Measurements from ENCODE around the gene FAM135A. TPM values are rescaled to one million over a fixed set of nuclear protein-coding genes. Genes with fewer than 3 reads are reported as not detected.

Gene FAM135A
- total RNA-seq, 2 donors from 2014 or later: 19.5 TPM

DNA sequence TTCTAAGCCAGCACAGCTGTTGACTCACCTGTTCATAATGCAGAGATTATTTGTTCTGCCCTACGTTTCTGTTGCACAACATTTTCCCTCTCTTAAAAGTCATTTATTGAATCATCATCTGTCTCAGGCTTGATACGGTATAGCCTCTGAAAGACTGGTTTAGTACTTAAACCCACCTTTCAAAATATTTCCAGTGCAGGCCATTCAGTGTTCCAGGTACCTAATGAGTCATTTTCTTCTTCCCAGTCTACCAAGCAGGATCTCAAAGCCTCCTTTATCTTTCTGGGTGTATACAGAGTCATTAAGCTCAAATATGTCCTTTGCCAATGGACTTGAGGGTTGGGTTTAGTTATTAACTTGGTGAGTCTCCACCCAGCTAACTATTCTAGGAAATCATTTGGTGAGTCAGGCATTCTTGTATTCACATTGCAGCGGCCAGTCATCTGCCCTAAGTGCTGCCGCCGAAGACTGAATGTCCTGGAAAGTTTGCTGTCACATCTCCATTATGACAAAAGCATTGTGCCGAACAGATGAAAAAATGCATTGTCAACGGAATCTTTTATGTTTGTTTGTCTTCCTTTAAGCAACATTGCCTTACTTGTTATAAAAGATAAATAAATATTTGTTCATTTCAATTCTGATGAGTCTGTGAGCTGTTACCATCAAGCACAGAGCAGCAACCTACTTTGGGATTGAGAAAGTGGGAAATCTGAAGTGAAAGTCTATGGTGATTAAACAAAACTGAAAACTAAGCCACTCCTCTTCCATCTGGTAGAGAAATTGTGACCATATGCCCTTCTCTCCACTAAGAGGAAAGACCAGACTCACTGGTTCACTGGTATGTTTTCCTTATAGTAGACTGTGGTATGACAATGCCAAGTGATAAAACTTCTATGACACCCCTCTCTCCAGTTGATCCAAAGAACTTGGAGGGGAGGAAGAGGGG is 14.3 kb upstream of the FAM135A start:
- DNase-seq (ENCODE audit: low spot score): no peak
- Histone ChIP-seq H3K27ac (peak overlapping the region in 1 of 2 donors; percentile 37), H3K27me3 (no peaks in the 10 kb centered on the region), H3K9me3 (no peaks in the 10 kb centered on the region), H3K4me1 (no peaks in the 10 kb centered on the region), H3K36me3 (no peaks in the 10 kb centered on the region), H3K4me3 (no peak overlapping the region)
- TF ChIP-seq, protein P1, sequence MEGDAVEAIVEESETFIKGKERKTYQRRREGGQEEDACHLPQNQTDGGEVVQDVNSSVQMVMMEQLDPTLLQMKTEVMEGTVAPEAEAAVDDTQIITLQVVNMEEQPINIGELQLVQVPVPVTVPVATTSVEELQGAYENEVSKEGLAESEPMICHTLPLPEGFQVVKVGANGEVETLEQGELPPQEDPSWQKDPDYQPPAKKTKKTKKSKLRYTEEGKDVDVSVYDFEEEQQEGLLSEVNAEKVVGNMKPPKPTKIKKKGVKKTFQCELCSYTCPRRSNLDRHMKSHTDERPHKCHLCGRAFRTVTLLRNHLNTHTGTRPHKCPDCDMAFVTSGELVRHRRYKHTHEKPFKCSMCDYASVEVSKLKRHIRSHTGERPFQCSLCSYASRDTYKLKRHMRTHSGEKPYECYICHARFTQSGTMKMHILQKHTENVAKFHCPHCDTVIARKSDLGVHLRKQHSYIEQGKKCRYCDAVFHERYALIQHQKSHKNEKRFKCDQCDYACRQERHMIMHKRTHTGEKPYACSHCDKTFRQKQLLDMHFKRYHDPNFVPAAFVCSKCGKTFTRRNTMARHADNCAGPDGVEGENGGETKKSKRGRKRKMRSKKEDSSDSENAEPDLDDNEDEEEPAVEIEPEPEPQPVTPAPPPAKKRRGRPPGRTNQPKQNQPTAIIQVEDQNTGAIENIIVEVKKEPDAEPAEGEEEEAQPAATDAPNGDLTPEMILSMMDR (IDR thresholded peaks at IDR 0.05): no peak

DNA sequence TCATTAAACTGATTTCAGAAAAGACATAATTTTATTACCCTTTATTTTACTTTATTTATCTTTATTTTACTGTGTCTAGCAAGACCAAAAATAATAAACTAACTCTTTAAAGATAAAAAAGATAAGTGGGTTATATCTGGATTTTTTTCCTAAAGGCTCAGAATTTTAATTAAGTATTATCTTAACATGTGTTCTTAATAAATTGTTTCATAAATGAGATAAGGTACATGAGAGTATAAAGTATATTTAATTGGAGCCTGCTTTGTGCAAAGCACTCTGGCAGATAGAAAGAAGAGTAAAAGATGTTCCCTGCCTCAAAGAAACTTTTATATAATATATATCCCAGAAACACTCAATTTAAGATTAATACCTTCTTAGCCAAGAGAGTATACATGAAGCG is 8.7 kb upstream of the FAM135A start:
- H3K4me1 ChIP-seq: no peaks in the 10 kb centered on the region
- H3K27ac ChIP-seq: no peak overlapping the region
- H3K4me3 ChIP-seq: no peak overlapping the region
- TF ChIP-seq, protein P1 (IDR thresholded peaks at IDR 0.05): no peak
- H3K36me3 ChIP-seq: no peaks in the 10 kb centered on the region
- H3K27me3 ChIP-seq: no peaks in the 10 kb centered on the region
- no peaks in the 10 kb centered on the region for H3K9me3 ChIP-seq
- DNase-seq (ENCODE audit: low spot score): no peak

DNA sequence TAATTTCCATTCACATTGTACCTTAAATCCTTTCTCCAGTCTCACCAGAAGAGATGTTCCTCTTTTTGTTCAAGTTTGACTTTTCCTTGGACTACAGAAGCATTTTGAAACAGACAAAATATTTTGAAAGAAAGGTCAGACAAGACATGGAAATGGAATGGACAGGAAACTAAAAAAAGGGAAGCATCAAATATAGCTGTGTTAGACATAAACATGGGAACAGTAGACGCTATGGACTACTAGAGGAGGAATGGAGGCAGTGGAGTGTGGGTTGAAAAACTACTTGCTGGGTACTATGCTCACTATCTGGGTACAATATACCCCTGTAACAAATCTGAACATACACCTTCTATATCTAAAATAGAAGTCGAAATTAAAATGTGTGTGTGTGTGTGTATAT is 4.1 kb upstream of the FAM135A start:
- DNase-seq (ENCODE audit: low spot score): no peak

DNA sequence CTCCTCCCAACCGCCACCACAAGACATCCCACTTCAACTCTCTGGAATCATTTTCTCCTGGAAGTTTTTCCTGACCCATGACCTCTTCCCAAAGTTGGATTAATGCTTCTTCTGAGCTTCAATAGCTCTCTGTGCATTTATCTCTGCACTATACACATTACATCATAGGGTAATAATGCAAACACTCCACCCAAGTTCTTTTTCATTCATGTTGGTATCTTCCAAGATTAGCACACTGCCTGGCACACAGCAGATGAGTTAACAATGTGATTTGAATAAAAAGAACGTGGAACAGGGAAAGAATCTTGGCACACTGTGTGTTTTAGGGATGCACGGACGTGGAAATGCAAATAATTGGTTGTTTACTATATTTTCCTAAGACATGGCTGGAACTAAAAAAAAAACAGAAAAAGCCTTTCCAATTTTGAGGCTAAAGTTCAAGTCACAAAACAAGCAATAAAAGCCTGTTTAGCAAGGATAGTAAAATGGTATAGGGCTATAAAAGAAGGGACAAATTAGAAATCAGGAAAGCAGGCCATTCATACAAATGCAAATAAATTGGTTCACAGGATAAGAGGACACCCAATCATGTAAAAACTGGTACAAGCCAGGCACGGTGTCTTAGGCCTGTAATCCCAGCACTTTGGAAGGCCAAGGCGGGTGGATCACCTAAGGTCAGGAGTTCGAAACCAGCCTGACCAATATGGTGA is 1.6 kb upstream of the FAM135A start:
- Histone ChIP-seq H3K4me1 (peaks cover 0 to 20% of the 10 kb centered on the region in 2 donors), H3K4me3 (no peak overlapping the region), H3K36me3 (no peaks in the 10 kb centered on the region), H3K27ac (no peak overlapping the region), H3K27me3 (no peaks in the 10 kb centered on the region), H3K9me3 (no peaks in the 10 kb centered on the region)
- no peak for DNase-seq (ENCODE audit: low spot score)
- TF ChIP-seq, protein P1 (IDR thresholded peaks at IDR 0.05): no peak

More for the DNA sequence above, 4.1 kb upstream of the FAM135A start:
- TF ChIP-seq, protein P1 (IDR thresholded peaks at IDR 0.05): no peak
- H3K27me3 ChIP-seq: no peaks in the 10 kb centered on the region
- H3K4me3 ChIP-seq: no peak overlapping the region
- peaks cover 0 to 9% of the 10 kb centered on the region in 2 donors for H3K4me1 ChIP-seq
- no peak overlapping the region for H3K27ac ChIP-seq
- no peaks in the 10 kb centered on the region for H3K9me3 ChIP-seq
- H3K36me3 ChIP-seq: no peaks in the 10 kb centered on the region

DNA sequence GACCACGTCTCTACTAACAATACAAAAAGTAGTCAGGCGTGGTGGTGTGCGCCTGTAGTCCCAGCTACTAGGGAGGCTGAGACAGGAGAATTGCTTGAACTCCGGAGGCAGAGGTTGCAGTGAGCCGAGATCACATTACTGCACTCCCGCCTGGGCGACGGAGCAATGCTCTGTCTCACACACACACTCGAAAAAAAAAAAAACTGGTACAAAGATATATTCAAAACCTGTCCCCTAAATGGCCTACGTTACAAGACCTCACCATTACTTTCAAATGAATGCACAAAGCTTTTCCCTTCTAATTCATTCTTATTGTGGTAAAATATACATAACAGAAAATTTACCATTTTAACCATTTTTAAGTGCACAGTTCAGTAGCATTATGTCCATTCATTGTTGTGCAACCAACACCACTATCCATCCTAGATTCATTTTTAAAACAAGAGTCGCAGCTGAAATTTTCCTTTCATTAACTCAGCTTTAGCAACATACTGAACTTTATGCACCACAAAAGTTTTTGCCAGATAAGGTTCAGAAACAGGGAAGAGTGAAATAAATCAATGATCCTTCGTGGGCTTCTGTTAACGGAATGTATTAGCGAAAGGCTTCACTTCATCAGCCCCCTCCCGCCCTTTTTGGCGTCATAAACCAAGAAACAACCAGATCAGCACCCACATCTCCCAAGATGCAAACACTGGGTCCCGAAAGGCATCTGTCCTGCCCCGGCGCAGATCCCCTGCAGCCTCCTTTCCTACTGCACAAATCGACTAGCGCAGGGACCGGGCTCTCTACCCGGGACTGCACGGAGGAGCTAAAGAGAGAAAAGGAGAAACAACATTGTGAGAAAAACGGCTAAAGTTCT is 825 bp upstream of the FAM135A start:
- Histone ChIP-seq H3K36me3 (no peaks in the 10 kb centered on the region), H3K4me1 (peaks cover 0 to 20% of the 10 kb centered on the region in 2 donors), H3K4me3 (peak overlapping the region; percentile 83 to 97), H3K27me3 (no peaks in the 10 kb centered on the region), H3K9me3 (no peaks in the 10 kb centered on the region), H3K27ac (peak overlapping the region; percentile 80 to 92)
- TF ChIP-seq, protein P1 (IDR thresholded peaks at IDR 0.05): no peak
- DNase-seq (ENCODE audit: low spot score): no peak
